Caco-2 (cell line): ENCODE data around the gene TMEM132D. TPM values are rescaled to one million over a fixed set of nuclear protein-coding genes. Genes with fewer than 3 reads are reported as not detected.

Experiments used
- BruUV-seq: library from RNA; stranded (reverse); fragments of 400-500 nt; replicated peaks from 2 replicates; lab custom pipeline; 2021; lab: Mats Ljungman, UMichigan
- CTCF ChIA-PET: fragments of 300-600 bp; sonication (Branson Sonifier 250); formaldehyde crosslinking; loops from one replicate; lab custom pipeline; 2022; ENCODE audit warnings: antibody characterized with exemption; lab: Charles Lee
- POLR2A ChIA-PET: fragments of 300-600 bp; sonication (Branson Sonifier 250); formaldehyde crosslinking; loops from one replicate; lab custom pipeline; 2022; ENCODE audit warnings: antibody characterized with exemption; lab: Charles Lee
- DNase-seq, 2 experiments: peaks; one replicate each; pipeline versions ENCODE4 v3.0.0 to v3.0.0-alpha.2; 2020 to 2022
- H3K27me3 ChIP-seq: replicated peaks from 2 replicates; pipeline ENCODE4 v1.6.0; 2011; ENCODE audit warnings: low read length; ENCODE audit not compliant: control insufficient read depth, insufficient read depth
- H3K36me3 ChIP-seq: 2 replicates; pipeline ENCODE4 v1.5.1; 2011; ENCODE audit warnings: low read length; ENCODE audit not compliant: control insufficient read depth, insufficient read depth
- H3K4me1 ChIP-seq: fragments of 250-450 bp; sonication (Bioruptor Pico); 2 replicates; pipeline ENCODE4 v1.5.1; 2020; ENCODE audit warnings: mild to moderate bottlenecking
- H3K4me3 ChIP-seq: 2 replicates; pipeline ENCODE4 v1.5.1; 2011; ENCODE audit warnings: low read depth, mild to moderate bottlenecking, control low read depth, low read length
- H3K9me3 ChIP-seq: fragments of 250-450 bp; sonication (Bioruptor Pico); 2 replicates; pipeline ENCODE4 v1.5.1; 2020; ENCODE audit warnings: mild to moderate bottlenecking, moderate library complexity
- H3K27ac Mint-ChIP-seq: one replicate; pipeline ENCODE4 v1.8.0; 2022; ENCODE audit warnings: mixed read lengths; ENCODE audit not compliant: unreplicated experiment
- H3K27me3 Mint-ChIP-seq: one replicate; pipeline ENCODE4 v1.8.0; 2022; ENCODE audit warnings: mixed read lengths; ENCODE audit not compliant: insufficient read depth, unreplicated experiment
- H3K36me3 Mint-ChIP-seq: one replicate; pipeline ENCODE4 v1.8.0; 2022; ENCODE audit warnings: mild to moderate bottlenecking, mixed read lengths; ENCODE audit not compliant: insufficient read depth, unreplicated experiment
- H3K4me1 Mint-ChIP-seq: one replicate; pipeline ENCODE4 v1.8.0; 2022; ENCODE audit warnings: low read depth, mixed read lengths; ENCODE audit not compliant: unreplicated experiment
- H3K4me3 Mint-ChIP-seq: one replicate; pipeline ENCODE4 v1.8.0; 2022; ENCODE audit warnings: mild to moderate bottlenecking, moderate library complexity, mixed read lengths; ENCODE audit not compliant: unreplicated experiment
- H3K9me3 Mint-ChIP-seq: one replicate; pipeline ENCODE4 v1.8.0; 2022; ENCODE audit warnings: mixed read lengths; ENCODE audit not compliant: unreplicated experiment
- intact Hi-C: fragments of 100-400 bp; cut with micrococcal nuclease; formaldehyde crosslinking; loops from one replicate; pipeline ENCODE4 v1.10.0; 2022; ENCODE audit not compliant: unreplicated experiment
- total RNA-seq: library from RNA; stranded (reverse); gene quantifications from 2 replicates; pipeline ENCODE4 v1.2.3, GENCODE V29; 2022
- TF ChIP-seq, protein P1 (sequence below), 2 experiments: fragments of 200-600 bp in 1 of 2; IDR thresholded peaks; 1 replicate in 1 of 2; 2 replicates in 1 of 2; pipeline versions ENCODE4 v1.5.1 to v1.8.0; 2011 to 2022; ENCODE audit warnings: antibody characterized with exemption in 1 of 2, control low read depth in 1 of 2, inconsistent platforms in 1 of 2, low read depth in 1 of 2, low read length in 1 of 2, mild to moderate bottlenecking in 1 of 2, moderate library complexity in 1 of 2; ENCODE audit not compliant: insufficient read depth in 1 of 2, severe bottlenecking in 1 of 2, unreplicated experiment in 1 of 2

TMEM132D gene
- total RNA-seq, 1 experiment from 2014 or later = not detected

DNA sequence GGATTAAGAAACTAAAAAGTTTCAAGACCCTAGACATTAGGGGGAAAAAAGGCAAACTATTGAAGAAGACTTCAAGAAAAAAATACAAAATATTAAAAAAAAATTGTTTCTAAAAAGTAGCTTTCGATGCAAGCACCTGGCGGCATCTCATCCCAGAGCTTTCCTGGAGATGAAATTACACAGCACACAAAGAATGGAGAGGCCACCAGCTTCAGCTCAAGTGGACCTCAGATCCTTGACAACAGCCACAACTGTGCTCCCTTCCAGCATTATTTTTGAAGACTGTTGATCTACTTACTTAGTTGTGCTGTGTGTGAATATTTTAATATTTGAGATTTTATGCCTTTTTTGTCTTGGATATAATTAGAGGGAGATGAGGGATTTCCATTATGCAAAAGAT is 571.5 kb downstream of the TMEM132D start:
- POLR2A ChIA-PET = no interaction called here
- CTCF ChIA-PET = no interaction called here
- Mint-ChIP-seq H3K4me3 (no peak overlapping the region), H3K36me3 (no peaks in the 10 kb centered on the region), H3K4me1 (no peaks in the 10 kb centered on the region), H3K27ac (no peak overlapping the region), H3K9me3 (peaks cover 2% of the 10 kb centered on the region), H3K27me3 (no peaks in the 10 kb centered on the region)
- DNase-seq = no peak
- Histone ChIP-seq H3K4me3 (no peak overlapping the region), H3K9me3 (no peaks in the 10 kb centered on the region), H3K27me3 (no peaks in the 10 kb centered on the region), H3K36me3 (no peaks in the 10 kb centered on the region), H3K4me1 (no peaks in the 10 kb centered on the region)
- intact Hi-C loops = no loop called here
- TF ChIP-seq, protein P1, sequence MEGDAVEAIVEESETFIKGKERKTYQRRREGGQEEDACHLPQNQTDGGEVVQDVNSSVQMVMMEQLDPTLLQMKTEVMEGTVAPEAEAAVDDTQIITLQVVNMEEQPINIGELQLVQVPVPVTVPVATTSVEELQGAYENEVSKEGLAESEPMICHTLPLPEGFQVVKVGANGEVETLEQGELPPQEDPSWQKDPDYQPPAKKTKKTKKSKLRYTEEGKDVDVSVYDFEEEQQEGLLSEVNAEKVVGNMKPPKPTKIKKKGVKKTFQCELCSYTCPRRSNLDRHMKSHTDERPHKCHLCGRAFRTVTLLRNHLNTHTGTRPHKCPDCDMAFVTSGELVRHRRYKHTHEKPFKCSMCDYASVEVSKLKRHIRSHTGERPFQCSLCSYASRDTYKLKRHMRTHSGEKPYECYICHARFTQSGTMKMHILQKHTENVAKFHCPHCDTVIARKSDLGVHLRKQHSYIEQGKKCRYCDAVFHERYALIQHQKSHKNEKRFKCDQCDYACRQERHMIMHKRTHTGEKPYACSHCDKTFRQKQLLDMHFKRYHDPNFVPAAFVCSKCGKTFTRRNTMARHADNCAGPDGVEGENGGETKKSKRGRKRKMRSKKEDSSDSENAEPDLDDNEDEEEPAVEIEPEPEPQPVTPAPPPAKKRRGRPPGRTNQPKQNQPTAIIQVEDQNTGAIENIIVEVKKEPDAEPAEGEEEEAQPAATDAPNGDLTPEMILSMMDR (IDR thresholded peaks at IDR 0.05; ENCODE audit: insufficient read depth in 1 of 2, low read depth in 1 of 2, low read length in 1 of 2, severe bottlenecking in 1 of 2, unreplicated experiment in 1 of 2) = no peak
- BruUV-seq = no TSS peak

DNA sequence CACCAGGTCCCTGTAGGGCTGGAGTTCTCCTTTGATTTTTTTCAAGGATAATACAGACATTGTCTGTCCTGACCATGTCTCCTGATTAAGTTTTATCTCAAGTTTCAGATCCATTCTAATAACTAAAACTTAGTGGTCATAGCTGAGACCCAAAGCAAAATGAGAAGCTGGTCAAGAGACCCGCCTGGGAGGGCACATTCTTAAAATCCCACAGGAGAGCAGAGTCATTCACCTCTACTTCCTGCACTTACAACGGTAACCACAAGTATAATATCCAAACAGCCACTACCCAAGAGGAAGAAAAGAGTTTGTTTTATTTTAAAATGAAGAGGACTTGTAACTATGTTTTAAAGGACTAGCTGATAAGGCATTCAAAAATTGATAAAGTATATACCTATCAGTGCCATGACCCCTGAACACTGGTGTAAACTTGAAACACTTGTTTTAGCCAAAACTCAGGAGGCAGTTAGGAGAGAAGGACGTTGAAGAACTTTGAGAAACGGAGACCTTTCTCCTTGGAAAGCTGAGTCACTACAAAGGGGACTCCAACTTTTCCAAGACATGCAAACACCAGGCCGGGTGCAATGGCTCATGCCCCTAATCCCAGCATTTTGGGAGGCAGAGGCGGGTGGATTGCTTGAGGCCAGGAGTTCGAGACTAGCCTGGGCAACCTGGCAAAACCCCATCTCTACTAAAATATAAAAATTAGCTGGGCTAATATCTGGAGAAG is 572.3 kb downstream of the TMEM132D start:
- BruUV-seq = no TSS peak
- CTCF ChIA-PET = no interaction called here
- no peak overlapping the region for H3K27ac Mint-ChIP-seq

GRCh38 chr12:129328235-129328634 is 575.6 kb downstream of the TMEM132D start:
- no TSS peak for BruUV-seq
- DNase-seq = no peak
- ChIA-PET CTCF (no interaction called here), POLR2A (no interaction called here)
- TF ChIP-seq, protein P1 (IDR thresholded peaks at IDR 0.05; ENCODE audit: insufficient read depth in 1 of 2, low read depth in 1 of 2, low read length in 1 of 2, severe bottlenecking in 1 of 2, unreplicated experiment in 1 of 2) = no peak
- H3K36me3 Mint-ChIP-seq = no peaks in the 10 kb centered on the region
- Histone ChIP-seq H3K9me3 (no peaks in the 10 kb centered on the region), H3K4me1 (no peaks in the 10 kb centered on the region), H3K36me3 (no peaks in the 10 kb centered on the region), H3K27me3 (no peaks in the 10 kb centered on the region), H3K4me3 (no peak overlapping the region)
- intact Hi-C loops = no loop called here
- no peak overlapping the region for H3K4me3 Mint-ChIP-seq
- no peak overlapping the region for H3K27ac Mint-ChIP-seq
- peaks cover 3% of the 10 kb centered on the region for H3K27me3 Mint-ChIP-seq
- no peaks in the 10 kb centered on the region for H3K9me3 Mint-ChIP-seq
- no peaks in the 10 kb centered on the region for H3K4me1 Mint-ChIP-seq

More for the DNA sequence above, 572.3 kb downstream of the TMEM132D start:
- Histone ChIP-seq H3K9me3 (no peaks in the 10 kb centered on the region), H3K4me3 (no peak overlapping the region), H3K36me3 (no peaks in the 10 kb centered on the region), H3K4me1 (no peaks in the 10 kb centered on the region), H3K27me3 (no peaks in the 10 kb centered on the region)
- Mint-ChIP-seq H3K4me3 (no peak overlapping the region), H3K27me3 (no peaks in the 10 kb centered on the region), H3K9me3 (no peaks in the 10 kb centered on the region), H3K4me1 (no peaks in the 10 kb centered on the region), H3K36me3 (no peaks in the 10 kb centered on the region)
- TF ChIP-seq, protein P1 (IDR thresholded peaks at IDR 0.05; ENCODE audit: insufficient read depth in 1 of 2, low read depth in 1 of 2, low read length in 1 of 2, severe bottlenecking in 1 of 2, unreplicated experiment in 1 of 2) = no peak
- intact Hi-C loops = no loop called here
- DNase-seq = no peak
- POLR2A ChIA-PET = no interaction called here
